Activated naive CD8-positive, alpha-beta T cell treated with anti-CD3 and anti-CD28 coated beads, Interleukin-2, amount 10 ng/mL, durations not matched to agents 7 days and 5 days (primary cell): Measurements from ENCODE around the gene ZBTB47. TPM values are rescaled to one million over a fixed set of nuclear protein-coding genes. Genes with fewer than 3 reads are reported as not detected.

Experiments
- ATAC-seq: fragments of 150-1000 bp; cut with Tn5 transposase; one replicate; pipeline ENCODE4 v1.10.0; 2021; ENCODE audit warnings: low read depth, moderate library complexity
- POLR2A ChIA-PET: fragments of 350-600 bp; sonication (Branson Sonifier 250); formaldehyde crosslinking; loops from one replicate; lab custom pipeline; 2021; ENCODE audit warnings: antibody characterized with exemption; lab: Charles Lee
- DNase-seq: peaks from one replicate; pipeline ENCODE4 v3.0.0; 2021
- H3K27ac Mint-ChIP-seq: one replicate; pipeline ENCODE4 v1.8.0; 2022; ENCODE audit warnings: mild to moderate bottlenecking, mixed read lengths
- H3K27me3 Mint-ChIP-seq: one replicate; pipeline ENCODE4 v1.8.0; 2022; ENCODE audit warnings: mild to moderate bottlenecking, moderate library complexity, mixed read lengths
- H3K36me3 Mint-ChIP-seq: one replicate; pipeline ENCODE4 v1.8.0; 2021; ENCODE audit warnings: mild to moderate bottlenecking, mixed read lengths
- H3K4me1 Mint-ChIP-seq: one replicate; pipeline ENCODE4 v1.8.0; 2021; ENCODE audit warnings: mixed read lengths
- H3K4me3 Mint-ChIP-seq: one replicate; pipeline ENCODE4 v1.8.0; 2022; ENCODE audit warnings: mild to moderate bottlenecking, moderate library complexity, mixed read lengths
- H3K9me3 Mint-ChIP-seq: one replicate; pipeline ENCODE4 v1.8.0; 2021; ENCODE audit warnings: mixed read lengths
- total RNA-seq, 2 experiments: library from RNA; stranded (reverse); gene quantifications; one replicate each; pipeline ENCODE4 v1.2.3, GENCODE V29; 2021

ZBTB47 gene
- total RNA-seq, 2 experiments from 2014 or later = 1.1 to 1.3 TPM

DNA sequence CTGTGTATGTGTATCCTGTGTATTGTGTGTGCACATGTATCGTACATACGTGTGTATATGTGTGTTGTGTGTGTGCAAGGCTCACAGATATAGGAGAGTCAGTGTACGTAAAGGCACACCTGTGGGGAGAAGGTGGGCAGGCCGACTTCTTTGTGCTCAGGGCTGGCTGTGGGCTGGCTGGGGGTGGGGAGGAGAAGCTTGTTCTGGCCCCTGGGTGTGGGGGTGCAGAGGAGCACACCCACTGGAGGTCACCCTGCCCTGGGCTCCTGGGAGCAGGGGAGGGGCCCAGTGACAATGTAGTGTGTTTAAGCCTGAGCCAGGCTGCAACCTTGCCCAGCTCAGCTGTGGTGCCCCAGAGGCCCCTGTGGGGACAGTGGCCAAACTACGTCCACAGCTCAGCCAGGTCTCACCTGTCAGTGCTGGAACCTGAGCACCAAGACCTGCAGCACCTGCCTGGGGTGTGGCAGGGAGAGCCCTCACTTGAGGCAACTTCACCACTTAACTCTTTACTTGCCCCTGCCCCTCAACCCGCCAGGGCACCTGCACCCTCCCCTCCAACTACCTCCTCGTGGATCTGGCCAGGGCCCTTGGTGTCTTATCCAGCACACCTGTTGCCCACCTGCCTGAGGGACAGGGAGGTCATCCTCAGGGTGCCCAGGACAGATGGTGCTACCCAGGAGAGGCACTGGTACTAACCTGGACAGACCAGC, 51.7 kb downstream of the ZBTB47 start:
- DNase-seq (no peak), ATAC-seq (no peak)
- H3K9me3 Mint-ChIP-seq = no peaks in the 10 kb centered on the region
- H3K36me3 Mint-ChIP-seq = no peaks in the 10 kb centered on the region
- H3K4me3 Mint-ChIP-seq = no peak overlapping the region
- POLR2A ChIA-PET = no interaction called here
- H3K27me3 Mint-ChIP-seq = no peaks in the 10 kb centered on the region
- no peak overlapping the region for H3K27ac Mint-ChIP-seq
- peaks cover 5% of the 10 kb centered on the region for H3K4me1 Mint-ChIP-seq

- POLR2A ChIA-PET = no interaction called here
- ATAC-seq (no peak), DNase-seq (no peak)
- Mint-ChIP-seq H3K27ac (no peak overlapping the region), H3K9me3 (no peaks in the 10 kb centered on the region), H3K36me3 (no peaks in the 10 kb centered on the region), H3K27me3 (peaks cover 2% of the 10 kb centered on the region), H3K4me1 (peaks cover 3% of the 10 kb centered on the region), H3K4me3 (no peak overlapping the region)
These were observed 52.6 kb downstream of the ZBTB47 start for GRCh38 chr3:42705962-42706585.

DNA sequence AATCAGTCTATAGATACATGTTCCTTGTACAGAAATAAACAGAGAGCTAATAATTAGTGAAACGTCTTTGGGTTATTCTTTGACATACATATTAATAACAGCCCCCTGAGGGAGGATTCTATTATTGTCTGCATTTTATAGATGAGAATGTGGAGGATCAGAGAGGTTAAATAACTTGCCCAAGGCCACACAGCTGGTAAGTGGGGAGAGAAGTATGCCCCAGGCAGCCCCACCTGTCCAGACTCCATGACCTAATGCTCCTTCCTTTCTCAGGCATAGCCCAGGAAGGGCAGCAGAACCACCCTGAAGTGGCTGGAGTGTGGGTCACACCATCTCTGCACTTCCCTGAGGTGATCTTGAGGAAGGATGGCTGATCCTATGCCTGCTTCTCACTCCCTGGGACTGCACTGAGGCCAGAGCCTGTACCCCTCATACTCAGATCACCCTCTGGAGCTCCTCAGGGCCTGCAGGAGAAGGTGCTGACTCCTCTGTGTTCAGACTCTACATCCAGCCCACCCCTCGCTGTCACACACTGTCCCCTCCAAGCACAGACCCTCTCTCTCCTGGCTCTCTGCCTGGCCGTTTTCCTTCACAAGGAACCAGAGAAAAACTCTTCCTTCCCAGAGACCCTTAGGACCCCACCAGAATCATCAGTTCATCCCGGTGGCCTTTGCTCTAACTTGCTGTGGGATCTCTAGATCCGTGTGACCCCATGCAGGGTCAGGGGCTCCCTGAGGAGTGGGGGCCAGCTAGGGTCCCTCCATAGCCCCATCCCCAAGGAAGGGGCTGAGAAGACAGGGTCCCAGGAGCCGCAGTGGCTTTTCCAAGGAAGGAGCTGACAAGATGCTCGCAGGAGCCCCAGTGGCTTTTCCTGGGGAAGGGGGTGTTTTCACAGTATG, 53.5 kb downstream of the ZBTB47 start:
- Mint-ChIP-seq H3K27ac (no peak overlapping the region), H3K27me3 (peaks cover 2% of the 10 kb centered on the region), H3K4me3 (no peak overlapping the region), H3K36me3 (no peaks in the 10 kb centered on the region), H3K4me1 (no peaks in the 10 kb centered on the region), H3K9me3 (no peaks in the 10 kb centered on the region)
- no peak for ATAC-seq
- peak; percentile 17 for DNase-seq
- POLR2A ChIA-PET = no interaction called here

- Mint-ChIP-seq H3K9me3 (no peaks in the 10 kb centered on the region), H3K27me3 (peaks cover 2% of the 10 kb centered on the region), H3K4me1 (no peaks in the 10 kb centered on the region), H3K4me3 (no peak overlapping the region), H3K36me3 (no peaks in the 10 kb centered on the region), H3K27ac (no peak overlapping the region)
- DNase-seq (peak; percentile 12), ATAC-seq (no peak)
- POLR2A ChIA-PET = no interaction called here
These were observed 54.3 kb downstream of the ZBTB47 start for GRCh38 chr3:42707620-42708355.

GRCh38 chr3:42708611-42709151, 55.2 kb downstream of the ZBTB47 start:
- Mint-ChIP-seq H3K27me3 (peaks cover 2% of the 10 kb centered on the region), H3K27ac (no peak overlapping the region), H3K9me3 (no peaks in the 10 kb centered on the region), H3K4me1 (no peaks in the 10 kb centered on the region), H3K4me3 (no peak overlapping the region), H3K36me3 (no peaks in the 10 kb centered on the region)
- ATAC-seq (no peak), DNase-seq (peak; percentile 11)
- POLR2A ChIA-PET = no interaction called here

DNA sequence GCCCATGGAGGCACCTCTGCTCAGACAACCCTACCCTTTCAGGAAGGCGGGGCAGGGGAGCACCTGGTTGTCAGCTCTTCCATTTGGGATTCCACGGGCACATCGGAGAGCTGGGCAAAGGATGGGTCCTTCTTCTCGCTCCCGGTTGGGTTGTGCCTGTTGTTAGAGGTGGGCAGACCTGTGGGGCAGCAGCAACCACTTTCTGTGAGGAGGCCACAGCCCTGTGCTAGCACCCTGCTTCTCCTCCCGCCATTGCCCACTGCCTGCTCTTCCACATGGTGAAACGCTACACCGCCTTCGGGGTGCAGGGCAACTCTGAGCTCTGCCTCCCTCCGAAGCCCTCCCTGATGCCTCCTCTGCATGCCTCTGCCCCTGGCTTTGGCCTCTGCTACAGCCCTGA, 56.1 kb downstream of the ZBTB47 start:
- H3K27me3 Mint-ChIP-seq = peaks cover 2% of the 10 kb centered on the region
- DNase-seq = no peak
- H3K4me3 Mint-ChIP-seq = no peak overlapping the region
- POLR2A ChIA-PET = no interaction called here
- no peaks in the 10 kb centered on the region for H3K9me3 Mint-ChIP-seq
- ATAC-seq = no peak
- no peaks in the 10 kb centered on the region for H3K4me1 Mint-ChIP-seq
- no peak overlapping the region for H3K27ac Mint-ChIP-seq
- H3K36me3 Mint-ChIP-seq = no peaks in the 10 kb centered on the region

- peaks cover 2% of the 10 kb centered on the region for H3K27me3 Mint-ChIP-seq
- H3K27ac Mint-ChIP-seq = no peak overlapping the region
- ATAC-seq = no peak
- no peaks in the 10 kb centered on the region for H3K4me1 Mint-ChIP-seq
- H3K4me3 Mint-ChIP-seq = no peak overlapping the region
- DNase-seq = peak; percentile 15
- no peaks in the 10 kb centered on the region for H3K9me3 Mint-ChIP-seq
- H3K36me3 Mint-ChIP-seq = no peaks in the 10 kb centered on the region
- POLR2A ChIA-PET = no interaction called here
These were observed 57.0 kb downstream of the ZBTB47 start for GRCh38 chr3:42710323-42711021.

DNA sequence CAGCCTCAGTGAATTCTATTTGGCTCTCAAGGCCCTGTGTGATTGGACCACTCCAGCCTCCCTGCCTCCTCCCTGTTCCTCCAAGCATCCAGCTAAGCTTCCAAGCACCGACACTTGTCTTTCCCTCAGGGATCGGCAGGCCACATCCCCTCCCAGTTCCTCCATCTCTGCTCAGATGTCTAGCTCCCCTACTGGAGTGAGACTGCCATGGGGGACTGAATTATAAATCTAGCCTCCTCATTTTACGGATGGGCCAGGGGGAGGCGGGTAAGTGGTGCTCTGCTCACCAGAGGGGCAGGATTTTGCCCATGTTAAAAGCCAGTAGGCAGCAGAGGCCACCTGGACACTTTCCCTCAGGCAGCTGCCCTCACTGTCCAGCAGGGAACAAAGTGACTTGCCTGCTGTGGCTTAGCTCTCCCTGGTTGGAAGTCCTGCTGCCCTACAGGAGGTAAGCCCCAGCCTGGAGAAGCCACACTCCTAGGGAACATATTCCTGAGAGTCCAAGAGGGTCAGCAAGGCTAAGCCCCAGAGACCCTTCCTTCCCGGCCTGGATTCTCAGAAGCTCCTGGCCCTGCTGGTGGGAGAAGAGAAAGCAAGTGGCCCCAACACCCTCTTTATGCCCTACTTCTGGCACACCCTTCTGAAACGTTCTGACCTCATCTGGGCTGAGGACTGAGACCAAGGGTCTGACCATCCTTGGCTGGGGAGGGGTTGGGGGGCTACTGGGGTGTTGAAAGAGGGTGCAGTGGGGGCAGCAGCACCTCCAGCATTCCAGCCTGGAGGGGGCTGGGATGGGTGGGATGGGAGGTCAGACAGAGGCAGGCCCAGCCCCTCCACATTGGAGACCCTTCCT, 58.2 kb downstream of the ZBTB47 start:
- no peak overlapping the region for H3K4me3 Mint-ChIP-seq
- H3K4me1 Mint-ChIP-seq = no peaks in the 10 kb centered on the region
- no peak overlapping the region for H3K27ac Mint-ChIP-seq
- ATAC-seq = no peak
- POLR2A ChIA-PET = interaction anchor here (0.6 kb wide), 1 partner anchor 552 kb away, joined by 5 read pairs; no protein-coding TSS in a partner anchor
- peaks cover 7% of the 10 kb centered on the region for H3K27me3 Mint-ChIP-seq
- no peaks in the 10 kb centered on the region for H3K36me3 Mint-ChIP-seq
- no peaks in the 10 kb centered on the region for H3K9me3 Mint-ChIP-seq
- peak; percentile 14 for DNase-seq

DNA sequence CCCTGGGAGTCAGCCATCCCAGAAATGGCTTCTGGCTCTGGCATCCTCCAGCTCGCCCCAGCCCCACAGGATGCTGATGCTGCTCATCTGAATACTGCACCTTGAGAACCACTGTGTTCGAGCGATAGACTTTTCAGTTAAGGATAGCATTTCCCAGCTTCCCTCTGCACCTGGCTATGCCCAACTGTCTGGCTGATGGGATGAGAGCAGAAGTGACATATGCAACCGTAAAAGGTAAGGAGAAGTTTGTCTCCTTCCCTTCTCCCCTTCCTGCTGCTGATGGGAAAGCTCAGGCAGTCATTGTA, 58.8 kb downstream of the ZBTB47 start:
- POLR2A ChIA-PET = no interaction called here
- no peak overlapping the region for H3K4me3 Mint-ChIP-seq
- no peaks in the 10 kb centered on the region for H3K4me1 Mint-ChIP-seq
- no peaks in the 10 kb centered on the region for H3K9me3 Mint-ChIP-seq
- no peak for DNase-seq
- H3K27me3 Mint-ChIP-seq = peaks cover 10% of the 10 kb centered on the region
- H3K27ac Mint-ChIP-seq = no peak overlapping the region
- no peak for ATAC-seq
- no peaks in the 10 kb centered on the region for H3K36me3 Mint-ChIP-seq

- ATAC-seq (no peak), DNase-seq (peak; percentile 14)
- Mint-ChIP-seq H3K9me3 (no peaks in the 10 kb centered on the region), H3K27ac (no peak overlapping the region), H3K27me3 (peaks cover 12% of the 10 kb centered on the region), H3K4me1 (no peaks in the 10 kb centered on the region), H3K36me3 (no peaks in the 10 kb centered on the region), H3K4me3 (no peak overlapping the region)
- POLR2A ChIA-PET = no interaction called here
These were observed 59.3 kb downstream of the ZBTB47 start for GRCh38 chr3:42712688-42713372.

DNA sequence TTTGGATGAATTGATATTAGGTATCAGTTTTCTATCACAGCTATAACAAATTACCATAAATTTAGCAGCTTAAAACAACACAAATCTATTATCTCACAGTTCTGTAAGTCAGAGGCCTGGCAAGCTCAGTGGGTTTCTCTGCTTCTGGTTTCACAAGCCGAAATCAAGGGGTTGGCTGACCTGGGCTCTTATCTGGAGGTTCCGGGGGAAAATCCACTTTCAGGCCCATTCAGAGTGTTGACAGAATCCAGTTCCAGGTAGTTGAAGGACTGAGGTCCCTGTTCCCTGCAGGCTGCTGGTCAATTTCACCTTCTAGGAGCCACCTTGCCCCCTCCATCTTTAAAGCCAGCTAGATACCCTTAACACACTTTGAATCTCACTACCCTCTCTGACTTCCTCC, 60.2 kb downstream of the ZBTB47 start:
- Mint-ChIP-seq H3K27me3 (peaks cover 12% of the 10 kb centered on the region), H3K4me1 (no peaks in the 10 kb centered on the region), H3K27ac (no peak overlapping the region), H3K9me3 (no peaks in the 10 kb centered on the region), H3K4me3 (no peak overlapping the region), H3K36me3 (no peaks in the 10 kb centered on the region)
- ATAC-seq (no peak), DNase-seq (no peak)
- POLR2A ChIA-PET = no interaction called here
